ENCODE data around the gene PPM1H. TPM values are rescaled to one million over a fixed set of nuclear protein-coding genes. Genes with fewer than 3 reads are reported as not detected.

Gene PPM1H
- total RNA-seq, 1 donor from 2014 or later = 0.49 TPM

- intact Hi-C loops (cut with DNase I) = no loop called here
Observed at GRCh38 chr12:62649412-62650138, 285.4 kb downstream of the PPM1H start.

GRCh38 chr12:62647586-62647985 is 287.4 kb downstream of the PPM1H start:
- Histone ChIP-seq H3K27ac (no peak overlapping the region), H3K36me3 (no peaks in the 10 kb centered on the region), H3K27me3 (no peaks in the 10 kb centered on the region), H3K9me3 (no peaks in the 10 kb centered on the region), H3K4me3 (no peak overlapping the region), H3K4me1 (peaks cover 8% of the 10 kb centered on the region)
- DNase-seq (ENCODE audit: extremely low spot score in 2 of 2) = no peak
- no peak for TF ChIP-seq POLR2AphosphoS5 (IDR thresholded peaks at IDR 0.05; ENCODE audit: insufficient read depth in 1 of 2, low read depth in 1 of 2)
- no peak for TF ChIP-seq CTCF (IDR thresholded peaks at IDR 0.05)
- no peak for TF ChIP-seq POLR2A (IDR thresholded peaks at IDR 0.05)
- intact Hi-C loops (cut with DNase I) = no loop called here

More at GRCh38 chr12:62649412-62650138, 285.4 kb downstream of the PPM1H start:
- no peak overlapping the region for H3K27ac ChIP-seq
- H3K4me3 ChIP-seq = no peak overlapping the region
- no peaks in the 10 kb centered on the region for H3K36me3 ChIP-seq
- no peaks in the 10 kb centered on the region for H3K27me3 ChIP-seq
- peaks cover 8% of the 10 kb centered on the region for H3K4me1 ChIP-seq
- DNase-seq (ENCODE audit: extremely low spot score in 2 of 2) = no peak
- H3K9me3 ChIP-seq = no peaks in the 10 kb centered on the region
- TF ChIP-seq POLR2A (IDR thresholded peaks at IDR 0.05) = no peak
- no peak for TF ChIP-seq POLR2AphosphoS5 (IDR thresholded peaks at IDR 0.05; ENCODE audit: insufficient read depth in 1 of 2, low read depth in 1 of 2)
- TF ChIP-seq CTCF (IDR thresholded peaks at IDR 0.05) = no peak

GRCh38 chr12:62646566-62646965 is 288.4 kb downstream of the PPM1H start:
- DNase-seq (ENCODE audit: extremely low spot score in 2 of 2) = no peak
- intact Hi-C loops (cut with DNase I) = no loop called here
- H3K27ac ChIP-seq = no peak overlapping the region
- H3K4me1 ChIP-seq = peaks cover 8% of the 10 kb centered on the region
- no peak for TF ChIP-seq CTCF (IDR thresholded peaks at IDR 0.05)
- no peak for TF ChIP-seq POLR2A (IDR thresholded peaks at IDR 0.05)
- no peak for TF ChIP-seq POLR2AphosphoS5 (IDR thresholded peaks at IDR 0.05; ENCODE audit: insufficient read depth in 1 of 2, low read depth in 1 of 2)
- no peaks in the 10 kb centered on the region for H3K36me3 ChIP-seq
- no peak overlapping the region for H3K4me3 ChIP-seq
- H3K9me3 ChIP-seq = no peaks in the 10 kb centered on the region
- no peaks in the 10 kb centered on the region for H3K27me3 ChIP-seq

- no peaks in the 10 kb centered on the region for H3K36me3 ChIP-seq
- intact Hi-C loops (cut with DNase I) = no loop called here
- no peaks in the 10 kb centered on the region for H3K27me3 ChIP-seq
- H3K4me1 ChIP-seq = peaks cover 8% of the 10 kb centered on the region
- H3K27ac ChIP-seq = no peak overlapping the region
- no peak overlapping the region for H3K4me3 ChIP-seq
- TF ChIP-seq CTCF (IDR thresholded peaks at IDR 0.05) (no peak), POLR2A (IDR thresholded peaks at IDR 0.05) (no peak), POLR2AphosphoS5 (IDR thresholded peaks at IDR 0.05; ENCODE audit: insufficient read depth in 1 of 2, low read depth in 1 of 2) (no peak)
- H3K9me3 ChIP-seq = no peaks in the 10 kb centered on the region
- DNase-seq (ENCODE audit: extremely low spot score in 2 of 2) = no peak
Observed at GRCh38 chr12:62643486-62643885, 291.5 kb downstream of the PPM1H start.

GRCh38 chr12:62642486-62642885 is 292.5 kb downstream of the PPM1H start:
- Histone ChIP-seq H3K36me3 (no peaks in the 10 kb centered on the region), H3K4me3 (no peak overlapping the region), H3K4me1 (peaks cover 1% of the 10 kb centered on the region), H3K27ac (no peak overlapping the region), H3K27me3 (no peaks in the 10 kb centered on the region), H3K9me3 (no peaks in the 10 kb centered on the region)
- intact Hi-C loops (cut with DNase I) = no loop called here
- DNase-seq (ENCODE audit: extremely low spot score in 2 of 2) = no peak
- no peak for TF ChIP-seq POLR2A (IDR thresholded peaks at IDR 0.05)
- TF ChIP-seq CTCF (IDR thresholded peaks at IDR 0.05) = no peak
- TF ChIP-seq POLR2AphosphoS5 (IDR thresholded peaks at IDR 0.05; ENCODE audit: insufficient read depth in 1 of 2, low read depth in 1 of 2) = no peak

Data from vagina (tissue), 2 donors.